Aorta (tissue), 5 donors: Measurements from ENCODE around the gene FHAD1. TPM values are rescaled to one million over a fixed set of nuclear protein-coding genes. Genes with fewer than 3 reads are reported as not detected.

Experiments
- ATAC-seq: fragments of 200-7000 bp; cut with Tn5 transposase; one replicate; pipeline ENCODE4 v1.9.1; 2022; ENCODE audit warnings: moderate library complexity; ENCODE audit not compliant: low FRiP score
- DNase-seq, 2 donors: peaks; one replicate each; pipeline ENCODE4 v3.0.0-alpha.2; 2020
- H3K27ac ChIP-seq, 2 donors: one replicate each; pipeline ENCODE4 v1.5.1; 2013; ENCODE audit warnings: low read length in 2 of 2, mild to moderate bottlenecking in 2 of 2, moderate library complexity in 2 of 2, control low read depth in 1 of 2, inconsistent platforms in 1 of 2, low read depth in 1 of 2
- H3K27me3 ChIP-seq, 2 donors: one replicate each; pipeline ENCODE4 v1.6.1; 2013; ENCODE audit warnings: control low read depth in 1 of 2, low read length in 1 of 2, mild to moderate bottlenecking in 1 of 2, moderate library complexity in 1 of 2; ENCODE audit not compliant: insufficient read depth in 2 of 2, control insufficient read depth in 1 of 2
- H3K36me3 ChIP-seq, 2 donors: one replicate each; pipeline ENCODE4 v1.6.1; 2013; ENCODE audit warnings: control low read depth in 1 of 2, low read length in 1 of 2, mild to moderate bottlenecking in 1 of 2; ENCODE audit not compliant: insufficient read depth in 2 of 2, control insufficient read depth in 1 of 2
- H3K4me1 ChIP-seq, 2 donors: one replicate each; pipeline ENCODE4 v1.6.1; 2013; ENCODE audit warnings: low read length in 2 of 2, control low read depth in 1 of 2, mild to moderate bottlenecking in 1 of 2, moderate library complexity in 1 of 2; ENCODE audit not compliant: insufficient read depth in 2 of 2, control insufficient read depth in 1 of 2
- H3K4me3 ChIP-seq, 2 donors: one replicate each; pipeline ENCODE4 v1.5.1; 2013; ENCODE audit warnings: low read length in 2 of 2, control low read depth in 1 of 2, mild to moderate bottlenecking in 1 of 2
- H3K9me3 ChIP-seq: one replicate; pipeline ENCODE4 v1.6.1; 2013; ENCODE audit warnings: mild to moderate bottlenecking, low read length; ENCODE audit not compliant: control insufficient read depth
- WGBS, 2 donors: extraction: QIAGEN DNeasy Blood & Tissue Kit; methylation state at CpG; one replicate each; pipeline ENCODE4 v1.1.7; 2013; 5-methylcytosine and 5-hydroxymethylcytosine counted together
- intact Hi-C, 2 donors: fragments of 100-400 bp; cut with DNase I; formaldehyde crosslinking; loops; one replicate each; pipeline versions ENCODE4 v1.14.2 to v1.15.0; 2022
- polyA plus RNA-seq, 2 donors: library from polyadenylated mRNA; stranded (reverse); fragments of 200-250 nt; gene quantifications; one replicate each; pipeline ENCODE4 v1.2.3, GENCODE V29; 2013
- total RNA-seq, 2 donors: library from RNA; stranded (reverse); fragmentation: NEBNext Ultra II Directional; extraction: Animal tissue kit (Norgen Biotek cat#: 25700); gene quantifications; one replicate each; pipeline ENCODE4 v1.2.1, GENCODE V29; 2021
- donor health status: healthy with polysubstance abuse.
- donor health status: Bipolar disorder and iron deficiency.
- donor health status: DM: no; HTN: no; CAD: no.
- donor health status: DM: no; HTN: no; CAD: no.
- donor health status: DM: yes; HTN: yes; CAD: no.

FHAD1 gene
- total and polyA plus RNA-seq, 4 donors = 0.03 to 2.7 (median 0.32) TPM; not detected in 1

- H3K4me1 ChIP-seq = peaks cover 0 to 3% of the 10 kb centered on the region in 2 donors
- intact Hi-C loops = no loop called here
- H3K36me3 ChIP-seq = no peaks in the 10 kb centered on the region
- peak overlapping the region in 1 of 2 donors; percentile 97 for H3K4me3 ChIP-seq
- no peaks in the 10 kb centered on the region for H3K9me3 ChIP-seq
- ATAC-seq (no peak), DNase-seq (peak in 1 of 2 donors; percentile 56)
- WGBS, 2 donors = 75 to 77% methylated on average over 11 of the region's 11 CpGs
- no peaks in the 10 kb centered on the region for H3K27me3 ChIP-seq
- H3K27ac ChIP-seq = no peak overlapping the region
Observed at GRCh38 chr1:15410884-15411245, 163.8 kb downstream of the FHAD1 start.

- peak in 1 of 2 donors; percentile 82 for DNase-seq
- intact Hi-C loops = no loop called here
- H3K36me3 ChIP-seq = no peaks in the 10 kb centered on the region
Observed at GRCh38 chr1:15411593-15412137, 164.6 kb downstream of the FHAD1 start.

GRCh38 chr1:15412175-15412800 lies 165.3 kb downstream of the FHAD1 start:
- no peak overlapping the region for H3K27ac ChIP-seq
- no peak for ATAC-seq
- intact Hi-C loops = no loop called here
- no peak for DNase-seq
- no peaks in the 10 kb centered on the region for H3K27me3 ChIP-seq
- no peak overlapping the region for H3K4me3 ChIP-seq
- no peaks in the 10 kb centered on the region for H3K36me3 ChIP-seq
- no peaks in the 10 kb centered on the region for H3K4me1 ChIP-seq
- H3K9me3 ChIP-seq = no peaks in the 10 kb centered on the region
- 86 to 87% methylated on average over 16 of the region's 16 CpGs for WGBS, 2 donors

More at GRCh38 chr1:15411593-15412137, 164.6 kb downstream of the FHAD1 start:
- Histone ChIP-seq H3K27ac (no peak overlapping the region), H3K4me1 (peaks cover 0 to 3% of the 10 kb centered on the region in 2 donors), H3K27me3 (no peaks in the 10 kb centered on the region), H3K9me3 (no peaks in the 10 kb centered on the region), H3K4me3 (no peak overlapping the region)
- WGBS, 2 donors = 84 to 85% methylated on average over 12 of the region's 12 CpGs
- no peak for ATAC-seq

- Histone ChIP-seq H3K4me1 (no peaks in the 10 kb centered on the region), H3K27ac (no peak overlapping the region), H3K9me3 (no peaks in the 10 kb centered on the region), H3K36me3 (no peaks in the 10 kb centered on the region), H3K4me3 (no peak overlapping the region), H3K27me3 (no peaks in the 10 kb centered on the region)
- 22 to 38% methylated on average over 11 of the region's 11 CpGs for WGBS, 2 donors
- ATAC-seq = no peak
- peak; percentile 71 to 82 for DNase-seq
- intact Hi-C loops = no loop called here
Observed at GRCh38 chr1:15412843-15413242, 165.8 kb downstream of the FHAD1 start.

GRCh38 chr1:15413563-15414444 lies 166.8 kb downstream of the FHAD1 start:
- WGBS, 2 donors = 96 to 98% methylated on average over 20 of the region's 20 CpGs
- H3K4me3 ChIP-seq = no peak overlapping the region
- no peak for ATAC-seq
- no peak overlapping the region for H3K27ac ChIP-seq
- no peak for DNase-seq
- no peaks in the 10 kb centered on the region for H3K9me3 ChIP-seq
- no peaks in the 10 kb centered on the region for H3K4me1 ChIP-seq
- no peaks in the 10 kb centered on the region for H3K36me3 ChIP-seq
- intact Hi-C loops = no loop called here
- H3K27me3 ChIP-seq = no peaks in the 10 kb centered on the region

- Histone ChIP-seq H3K36me3 (no peaks in the 10 kb centered on the region), H3K27me3 (no peaks in the 10 kb centered on the region)
Observed at GRCh38 chr1:15414445-15414983, 167.5 kb downstream of the FHAD1 start.

GRCh38 chr1:15417059-15417934 lies 170.3 kb downstream of the FHAD1 start:
- WGBS, 2 donors = 89 to 90% methylated on average over 18 of the region's 18 CpGs
- Histone ChIP-seq H3K36me3 (no peaks in the 10 kb centered on the region), H3K4me1 (no peaks in the 10 kb centered on the region), H3K27me3 (no peaks in the 10 kb centered on the region), H3K27ac (no peak overlapping the region), H3K9me3 (no peaks in the 10 kb centered on the region), H3K4me3 (no peak overlapping the region)
- no peak for ATAC-seq
- peak in 1 of 2 donors; percentile 75 for DNase-seq
- intact Hi-C loops = no loop called here

More at GRCh38 chr1:15414445-15414983, 167.5 kb downstream of the FHAD1 start:
- no peak overlapping the region for H3K27ac ChIP-seq
- no peak overlapping the region for H3K4me3 ChIP-seq
- no peak for ATAC-seq
- intact Hi-C loops = no loop called here
- WGBS, 2 donors = 97 to 98% methylated on average over 10 of the region's 10 CpGs
- no peaks in the 10 kb centered on the region for H3K4me1 ChIP-seq
- no peaks in the 10 kb centered on the region for H3K9me3 ChIP-seq
- DNase-seq = no peak
